NCI-H2227 (cell line): ENCODE data around the gene ERP27.

Source experiments
- DNase-seq: peaks from one replicate; lab custom pipeline; 2025; ENCODE audit not compliant: unreplicated experiment; lab: John Stamatoyannopoulos, UW

ERP27 gene

GRCh38 chr12:14871886-14872285 lies 66.5 kb downstream of the ERP27 start:
- DNase-seq = no peak

DNA sequence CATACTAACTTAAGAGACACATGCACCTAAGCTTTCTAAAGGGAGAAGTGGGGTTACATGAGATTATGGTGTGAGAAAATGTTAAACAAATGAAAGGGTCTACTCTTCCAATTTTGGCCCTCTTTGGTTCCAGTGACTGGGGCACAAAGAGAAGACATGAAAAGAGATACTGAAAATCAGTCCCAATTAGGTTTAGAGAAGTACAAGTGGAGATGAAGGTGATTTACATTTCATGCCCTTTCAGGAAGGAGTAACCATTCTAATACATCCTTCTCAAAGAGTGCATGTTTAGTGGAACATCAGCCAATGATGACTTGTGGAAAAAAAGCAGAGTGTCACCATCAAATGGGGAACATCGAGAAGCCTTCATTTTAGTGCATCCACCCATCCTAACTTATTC lies 67.1 kb downstream of the ERP27 start:
- no peak for DNase-seq

DNA sequence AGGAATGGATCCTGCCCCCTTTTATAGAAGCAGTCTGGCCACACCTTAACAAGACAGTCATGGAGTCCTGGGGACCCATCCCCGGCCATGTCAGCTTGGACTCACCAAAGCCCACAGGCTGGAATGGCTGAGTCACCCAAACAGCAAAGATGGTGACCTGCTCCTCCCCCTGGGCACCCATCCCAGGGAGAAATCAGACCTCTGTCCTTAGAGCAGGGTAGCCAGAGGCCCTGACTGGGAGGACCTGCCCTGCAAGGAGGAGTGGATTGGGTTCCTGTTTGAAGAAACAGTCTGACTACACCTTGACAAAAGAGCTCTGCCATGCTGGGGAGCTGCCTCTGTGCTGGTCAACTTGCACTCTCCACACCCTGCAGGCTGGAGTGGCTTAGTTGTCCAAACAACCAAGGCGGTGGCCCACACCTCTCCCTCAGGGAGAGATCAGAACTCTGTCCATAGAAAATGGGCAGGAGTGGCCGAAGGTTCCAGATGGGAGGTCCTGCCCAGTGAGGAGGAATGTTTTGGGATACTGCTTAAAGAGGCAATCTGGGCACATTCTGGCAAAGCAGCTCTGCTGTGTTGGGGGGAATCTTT lies 69.3 kb downstream of the ERP27 start:
- no peak for DNase-seq
